Measurements from ENCODE around the gene DYNLL1. TPM values are rescaled to one million over a fixed set of nuclear protein-coding genes. Genes with fewer than 3 reads are reported as not detected.

Gene DYNLL1
- total and polyA plus RNA-seq, 4 donors = 101 to 275 (median 183) TPM

GRCh38 chr12:120528861-120529525 lies 33.1 kb downstream of the DYNLL1 start, which contains the start of gene COQ5:
TSS of gene COQ5 (minus strand) at chr12:120529158. CDS start at chr12:120529141, 17 bp downstream.
- Histone ChIP-seq H3K9ac (ENCODE audit: low read depth in 1 of 2, low read length in 2 of 2) (peak within 1 kb of the TSS; percentile 84 to 95), H3K27me3 (ENCODE audit: control insufficient read depth in 4 of 4, insufficient read depth in 4 of 4, low read length in 3 of 4) (no peaks in the 10 kb centered on the region), H3K36me3 (ENCODE audit: control insufficient read depth in 4 of 4, insufficient read depth in 3 of 4, low read depth in 1 of 4, low read length in 3 of 4) (no peaks in the 10 kb centered on the region), H3K4me3 (ENCODE audit: low read depth in 1 of 3, low read length in 3 of 3) (peak within 1 kb of the TSS; percentile 73 to 84 (median 77)), H3K9me3 (ENCODE audit: control insufficient read depth in 4 of 4, low read length in 3 of 4) (no peaks in the 10 kb centered on the region), H3K27ac (ENCODE audit: low read depth in 1 of 2, low read length in 2 of 2) (peak within 1 kb of the TSS; percentile 96 to 99), H3K4me1 (ENCODE audit: control insufficient read depth in 4 of 4, insufficient read depth in 4 of 4, low read length in 3 of 4) (peaks cover 2 to 12% (median 5%) of the 10 kb centered on the region in 4 donors)
- under 1% methylated on average over 38 of the region's 38 CpGs for WGBS
- peak; percentile 88 for DNase-seq (ENCODE audit: low spot score)
- TF ChIP-seq JUND (IDR thresholded peaks at IDR 0.05) = peak; percentile 48 to 58
- no peak for TF ChIP-seq FOXA1 (IDR thresholded peaks at IDR 0.05)
- peak; percentile 92 for TF ChIP-seq ATF3 (IDR thresholded peaks at IDR 0.05)
- peak; percentile 99 for TF ChIP-seq YY1 (IDR thresholded peaks at IDR 0.05)
- TF ChIP-seq GABPA (IDR thresholded peaks at IDR 0.05 in 1 of 2, conservative IDR thresholded peaks at IDR 0.05 in 1 of 2) = peak in 1 of 2 donors; percentile 49
- no peak for TF ChIP-seq CTCF (IDR thresholded peaks at IDR 0.05; ENCODE audit: low read depth, low read length, missing input control)
- TF ChIP-seq ZBTB33 (IDR thresholded peaks at IDR 0.05) = peak; percentile 92
- TF ChIP-seq HNF4A (conservative IDR thresholded peaks at IDR 0.05) = peak; percentile 74 to 77
- TF ChIP-seq TAF1 (conservative IDR thresholded peaks at IDR 0.05) = peak; percentile 80
- peak; percentile 92 for TF ChIP-seq NR2F2 (IDR thresholded peaks at IDR 0.05)
- TF ChIP-seq RAD21 (IDR thresholded peaks at IDR 0.05) = peak in 1 of 2 donors; percentile 11
- TF ChIP-seq SP1 (IDR thresholded peaks at IDR 0.05) = peak; percentile 67
- TF ChIP-seq RXRA (IDR thresholded peaks at IDR 0.05) = peak; percentile 87 to 88
- peak in 1 of 2 donors; percentile 49 for TF ChIP-seq EGR1 (IDR thresholded peaks at IDR 0.05; ENCODE audit: low read depth in 2 of 2)
- TF ChIP-seq FOXA2 (IDR thresholded peaks at IDR 0.05) = no peak
- peak; percentile 41 for TF ChIP-seq MAX (IDR thresholded peaks at IDR 0.05)
- peak; percentile 84 for TF ChIP-seq REST (IDR thresholded peaks at IDR 0.05)
- TF ChIP-seq HNF4G (IDR thresholded peaks at IDR 0.05) = peak; percentile 61

Measured in liver (tissue), 9 donors.